Effector memory CD4-positive, alpha-beta T cell (primary cell): ENCODE results near the gene ANKLE2.
"Not testable (repeated sequence)": the region's sequence is repeated elsewhere in the genome, so short reads cannot be mapped to it uniquely, and the experiment has no call there.

Source experiments
- DNase-seq, 3 donors: peaks; one replicate each; pipeline ENCODE4 v3.0.0-alpha.2; 2020
- H3K27ac ChIP-seq: 2 replicates; pipeline ENCODE4 v1.7.0; 2013; ENCODE audit warnings: mild to moderate bottlenecking, low read length, moderate library complexity; ENCODE audit not compliant: insufficient read depth, poor library complexity, severe bottlenecking
- H3K27me3 ChIP-seq: replicated peaks from 2 replicates; pipeline ENCODE4 v1.7.0; 2013; ENCODE audit warnings: mild to moderate bottlenecking, low read length; ENCODE audit not compliant: insufficient read depth, control insufficient read depth, poor library complexity, severe bottlenecking
- H3K36me3 ChIP-seq: 2 replicates; pipeline ENCODE4 v1.7.0; 2013; ENCODE audit warnings: mild to moderate bottlenecking, low read length, moderate library complexity; ENCODE audit not compliant: control insufficient read depth, insufficient read depth
- H3K4me1 ChIP-seq: 2 replicates; pipeline ENCODE4 v1.7.0; 2013; ENCODE audit warnings: low read length, mild to moderate bottlenecking; ENCODE audit not compliant: control insufficient read depth, insufficient read depth, poor library complexity, severe bottlenecking
- H3K4me3 ChIP-seq: 2 replicates; pipeline ENCODE4 v1.7.0; 2013; ENCODE audit warnings: low read length, low read depth, mild to moderate bottlenecking; ENCODE audit not compliant: insufficient read depth, poor library complexity, severe bottlenecking
- H3K9me3 ChIP-seq: 2 replicates; pipeline ENCODE4 v1.7.0; 2013; ENCODE audit warnings: mild to moderate bottlenecking, low read length, moderate library complexity; ENCODE audit not compliant: control insufficient read depth
- total RNA-seq, 3 donors: gene quantifications; one replicate each; lab custom pipeline; 2026; lab: John Stamatoyannopoulos, UW

ANKLE2 gene
- total RNA-seq: 143 to 171 (median 159) reads per million in 3 donors

DNA sequence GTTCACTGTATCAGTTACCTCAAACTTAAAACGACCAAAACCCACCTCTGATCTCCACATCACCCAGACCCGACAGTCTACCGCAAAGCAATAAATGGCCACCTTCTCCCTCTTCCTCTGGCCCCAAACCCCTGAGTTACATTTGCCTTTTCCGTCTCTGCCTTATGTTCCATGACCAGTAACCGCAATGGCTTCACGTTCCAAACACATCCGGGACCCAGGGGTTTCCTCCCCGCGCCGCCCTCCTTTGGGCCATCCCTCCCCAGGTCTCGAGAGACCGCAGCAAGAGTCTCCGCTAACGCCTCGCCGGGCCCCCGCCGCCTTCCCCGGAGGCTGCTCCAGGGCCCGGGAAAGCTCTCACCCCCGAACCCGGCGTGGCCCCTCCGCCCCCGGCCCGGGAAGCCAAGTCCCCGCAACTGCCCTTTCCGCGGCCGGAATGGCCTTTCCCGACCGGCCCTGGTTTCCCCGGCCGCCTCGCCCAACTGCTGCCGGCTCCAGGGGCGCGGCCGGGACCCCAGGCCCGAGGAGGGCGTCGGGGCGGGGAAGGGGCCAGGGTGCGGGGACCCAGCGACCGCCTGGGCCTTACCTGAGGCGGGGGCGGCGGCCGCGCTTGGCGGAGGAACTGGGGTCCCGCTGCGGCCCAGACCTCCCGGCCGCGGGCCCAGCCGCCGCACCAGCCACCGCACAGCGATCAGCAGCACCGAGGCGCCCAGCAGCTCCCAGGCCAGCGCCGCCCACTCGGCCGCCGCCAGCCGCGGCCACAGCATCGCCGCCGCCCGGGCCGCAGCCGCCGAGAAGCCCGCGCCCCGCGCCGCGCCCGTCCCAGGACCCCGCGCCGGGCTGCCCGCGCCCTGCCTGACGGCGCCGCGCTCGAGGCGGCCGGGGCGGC is at the start of gene ANKLE2:
ANKLE2 (minus strand) TSS at position 801 of the 889 bp plus-strand sequence; CDS start at position 767, 34 bp downstream.
- peak; percentile 44 to 47 (median 45) for DNase-seq
- Histone ChIP-seq H3K27ac (peak within 1 kb of the TSS; percentile 92), H3K36me3 (no peaks in the 10 kb centered on the region)

DNA sequence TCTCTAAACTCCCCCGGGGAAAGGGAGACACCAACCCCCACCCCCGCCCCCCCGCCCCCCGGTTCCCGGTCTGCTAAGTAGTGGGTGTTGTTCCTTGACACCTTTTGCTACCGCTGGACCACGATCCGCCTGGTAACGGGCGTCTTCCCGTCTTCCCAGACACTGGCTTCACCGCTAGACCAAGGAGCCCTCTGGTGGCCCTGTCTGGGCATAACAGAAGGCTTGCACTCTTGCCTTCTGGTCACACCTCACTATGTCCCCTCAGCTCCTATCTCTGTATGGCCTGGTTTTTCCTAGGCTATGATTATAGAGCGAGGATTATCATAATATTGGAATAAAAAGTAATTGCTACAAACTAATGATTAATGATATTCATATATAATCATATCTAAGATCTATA is 47.8 kb upstream of the ANKLE2 start:
- not testable (repeated sequence) for DNase-seq, H3K27me3 ChIP-seq, H3K27ac ChIP-seq, H3K9me3 ChIP-seq, H3K4me3 ChIP-seq, H3K4me1 ChIP-seq
- H3K36me3 ChIP-seq: peaks cover 44% of the 10 kb centered on the region

More for the DNA sequence above, at the start of gene ANKLE2:
- Histone ChIP-seq H3K4me3 (peak within 1 kb of the TSS; percentile 74), H3K9me3 (no peaks in the 10 kb centered on the region), H3K4me1 (peaks cover 15% of the 10 kb centered on the region), H3K27me3 (no peaks in the 10 kb centered on the region)

DNA sequence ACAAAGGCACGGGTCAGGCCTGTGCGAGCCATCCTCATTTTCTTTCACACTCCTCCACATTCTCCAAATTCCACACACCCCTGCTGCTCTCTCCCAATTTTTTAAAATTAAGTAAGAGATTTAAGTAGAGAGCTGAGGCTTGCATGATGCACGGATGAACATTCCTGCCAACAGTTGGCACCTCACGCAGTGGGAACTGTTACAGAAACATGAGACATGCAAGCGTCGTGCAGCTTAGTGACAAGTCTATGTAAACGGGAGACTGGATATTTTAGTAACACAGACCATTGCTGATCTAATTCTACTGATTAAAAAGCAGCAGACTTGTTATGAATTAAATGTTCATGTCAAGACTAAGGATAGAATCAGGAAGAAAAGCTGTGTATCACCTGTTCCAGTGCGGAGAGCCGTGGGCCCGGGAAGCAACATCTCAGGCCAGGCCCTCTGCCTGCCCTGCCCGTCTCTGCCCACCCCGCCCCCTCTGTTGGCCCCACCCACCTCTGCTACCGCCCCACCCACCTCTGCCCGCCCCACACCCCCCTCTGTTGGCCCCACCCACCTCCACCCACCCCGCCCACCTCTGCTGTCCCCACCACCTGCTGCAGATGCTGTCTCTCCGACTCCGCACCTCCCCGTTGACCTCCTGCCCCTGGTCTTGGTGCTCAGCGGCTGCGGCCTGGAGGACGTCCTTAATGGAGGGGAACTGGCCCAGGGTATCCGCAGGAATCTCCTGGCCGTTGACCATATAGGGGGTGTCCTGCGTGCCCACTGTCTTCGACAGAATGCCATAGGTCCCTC is 45.9 kb upstream of the ANKLE2 start:
- no peaks in the 10 kb centered on the region for H3K4me1 ChIP-seq
- H3K4me3 ChIP-seq: no peak overlapping the region
- DNase-seq: no peak
- H3K36me3 ChIP-seq: peaks cover 48% of the 10 kb centered on the region
- H3K27me3 ChIP-seq: no peaks in the 10 kb centered on the region
- no peak overlapping the region for H3K27ac ChIP-seq
- no peaks in the 10 kb centered on the region for H3K9me3 ChIP-seq

DNA sequence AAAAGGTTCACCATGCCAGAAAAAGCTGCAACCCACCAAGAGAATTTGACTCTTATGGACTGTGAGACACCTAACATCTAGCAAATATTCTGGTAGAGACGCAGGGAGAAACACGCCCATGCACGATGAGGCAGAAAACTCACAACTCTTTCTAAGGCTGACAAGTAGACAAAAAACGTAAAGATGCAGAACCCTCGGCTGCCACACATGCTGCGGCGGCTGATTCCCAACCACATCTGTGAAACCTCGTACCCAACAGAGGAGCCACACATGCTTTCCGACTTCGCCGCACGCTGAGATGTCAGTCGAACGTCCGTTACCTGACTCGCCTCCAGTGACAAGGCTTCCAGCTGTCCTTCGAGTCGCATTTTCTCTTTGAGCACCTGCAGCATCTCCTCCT is 45.2 kb upstream of the ANKLE2 start:
- no peak overlapping the region for H3K27ac ChIP-seq
- H3K9me3 ChIP-seq: no peaks in the 10 kb centered on the region
- H3K27me3 ChIP-seq: no peaks in the 10 kb centered on the region
- H3K4me3 ChIP-seq: no peak overlapping the region
- H3K36me3 ChIP-seq: peaks cover 49% of the 10 kb centered on the region
- DNase-seq: no peak
- no peaks in the 10 kb centered on the region for H3K4me1 ChIP-seq

DNA sequence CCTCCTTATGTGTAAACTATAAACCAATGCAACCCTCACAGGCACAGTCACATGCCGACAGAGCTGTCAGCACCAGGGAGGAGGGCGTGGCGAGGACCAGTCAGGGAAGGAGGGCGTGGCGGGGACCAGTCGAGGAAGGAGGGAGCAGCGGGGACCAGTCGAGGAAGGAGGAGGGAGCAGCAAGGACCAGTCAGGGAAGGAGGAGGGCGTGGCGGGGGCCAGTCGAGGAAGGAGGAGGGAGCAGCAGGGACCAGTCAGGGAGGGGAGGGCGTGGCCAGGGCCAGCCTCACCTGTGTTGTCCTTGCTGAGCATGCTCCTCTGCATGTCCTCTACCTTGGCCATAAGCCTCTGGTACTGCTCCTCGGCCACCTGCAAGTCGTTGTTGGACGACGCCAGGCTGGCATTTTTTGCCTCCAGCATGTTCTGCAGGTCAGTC is 42.8 kb upstream of the ANKLE2 start:
- H3K27ac ChIP-seq: no peak overlapping the region
- no peak overlapping the region for H3K4me3 ChIP-seq
- H3K36me3 ChIP-seq: peaks cover 67% of the 10 kb centered on the region
- no peaks in the 10 kb centered on the region for H3K9me3 ChIP-seq
- H3K4me1 ChIP-seq: no peaks in the 10 kb centered on the region
- DNase-seq: no peak
- H3K27me3 ChIP-seq: no peaks in the 10 kb centered on the region

DNA sequence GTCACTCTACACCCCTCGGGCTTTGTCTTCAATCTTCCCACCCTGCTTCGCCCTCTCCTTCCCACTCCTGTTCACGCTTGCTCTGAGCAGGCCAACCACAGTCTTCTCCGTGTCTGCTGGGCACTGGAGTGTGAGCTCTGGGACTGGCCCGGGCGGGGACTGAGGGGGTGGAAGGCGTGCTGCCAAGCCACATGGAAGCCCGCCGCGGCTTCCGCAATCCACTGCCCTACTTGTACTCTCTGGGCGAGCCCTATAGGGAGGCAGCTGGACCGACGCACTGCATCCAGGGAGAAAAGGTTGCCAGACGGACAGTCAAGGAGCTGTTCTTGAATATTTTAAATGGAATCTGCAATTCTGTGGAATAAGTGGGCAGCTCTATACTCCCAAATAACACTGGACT is 42.3 kb upstream of the ANKLE2 start:
- Histone ChIP-seq H3K4me1 (no peaks in the 10 kb centered on the region), H3K27me3 (no peaks in the 10 kb centered on the region), H3K4me3 (no peak overlapping the region), H3K9me3 (no peaks in the 10 kb centered on the region), H3K36me3 (peaks cover 73% of the 10 kb centered on the region), H3K27ac (no peak overlapping the region)
- DNase-seq: no peak

DNA sequence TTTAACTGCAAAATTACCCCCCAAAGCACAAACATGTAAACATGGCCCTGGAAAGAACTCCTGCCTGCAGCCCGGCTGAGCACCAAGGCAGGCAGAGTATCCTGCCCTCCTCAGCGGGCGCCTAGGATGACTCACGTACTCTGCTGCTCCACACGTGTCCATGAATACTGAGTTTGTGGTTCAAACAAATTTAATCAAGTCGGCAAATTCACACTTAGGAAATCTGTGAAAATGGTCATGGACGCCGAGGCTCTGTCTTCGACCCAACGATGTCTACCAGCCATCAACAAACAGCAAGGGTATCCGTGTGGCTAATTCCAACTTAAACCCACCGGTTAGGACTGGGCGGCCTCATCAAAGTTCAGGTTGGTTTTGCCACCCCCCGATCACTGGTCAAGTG is 41.5 kb upstream of the ANKLE2 start:
- no peak for DNase-seq
- H3K36me3 ChIP-seq: peaks cover 73% of the 10 kb centered on the region
- H3K9me3 ChIP-seq: no peaks in the 10 kb centered on the region
- no peak overlapping the region for H3K4me3 ChIP-seq
- H3K27ac ChIP-seq: no peak overlapping the region
- H3K27me3 ChIP-seq: no peaks in the 10 kb centered on the region
- H3K4me1 ChIP-seq: no peaks in the 10 kb centered on the region

DNA sequence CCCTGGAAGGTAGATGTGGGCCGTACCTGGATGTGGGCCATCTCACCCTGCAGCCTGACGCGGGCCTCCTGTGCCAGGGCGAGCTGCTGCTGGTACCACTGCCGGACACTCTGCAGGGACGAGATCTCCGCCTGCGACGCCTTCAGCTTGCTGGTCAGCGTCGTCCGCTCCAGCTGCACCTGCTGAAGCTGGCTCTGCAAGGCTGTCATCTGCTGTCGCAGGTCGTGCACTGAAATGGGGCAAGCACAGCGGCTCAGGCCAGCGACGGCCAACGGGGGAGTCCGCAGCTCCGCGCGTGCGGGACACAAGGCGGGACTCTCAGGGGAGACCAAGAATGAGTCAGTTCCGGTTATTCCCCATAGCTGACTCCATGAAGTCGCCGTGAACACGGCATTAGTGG is 40.1 kb upstream of the ANKLE2 start:
- peaks cover 75% of the 10 kb centered on the region for H3K36me3 ChIP-seq

DNA sequence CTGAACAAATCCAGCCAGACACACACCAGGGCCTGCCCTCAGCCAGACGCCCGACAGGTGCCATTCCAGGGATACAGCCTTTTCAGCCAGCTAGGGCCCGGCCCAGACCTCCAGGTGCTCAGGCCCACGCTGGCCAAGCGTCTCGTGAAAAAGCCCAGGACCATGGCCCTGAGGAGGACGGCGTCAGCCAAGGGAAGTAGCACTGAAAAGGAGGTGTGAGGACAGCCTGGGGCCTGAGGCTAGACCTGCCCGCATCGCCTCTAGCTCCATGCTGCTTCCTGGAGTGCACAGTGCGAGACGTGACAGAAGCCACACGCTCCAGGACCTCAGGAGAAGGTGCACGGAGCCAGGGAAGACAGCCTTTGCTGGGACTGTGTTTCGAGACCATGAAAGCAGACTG is 37.2 kb upstream of the ANKLE2 start:
- Histone ChIP-seq H3K4me3 (no peak overlapping the region), H3K9me3 (no peaks in the 10 kb centered on the region), H3K27ac (no peak overlapping the region), H3K27me3 (no peaks in the 10 kb centered on the region), H3K36me3 (peaks cover 77% of the 10 kb centered on the region), H3K4me1 (no peaks in the 10 kb centered on the region)
- DNase-seq: no peak

More for the DNA sequence above, 40.1 kb upstream of the ANKLE2 start:
- DNase-seq: no peak
- Histone ChIP-seq H3K4me1 (no peaks in the 10 kb centered on the region), H3K27me3 (no peaks in the 10 kb centered on the region), H3K27ac (no peak overlapping the region), H3K4me3 (no peak overlapping the region), H3K9me3 (no peaks in the 10 kb centered on the region)
